Measurements from ENCODE around the gene CA12.

- TF ChIP-seq POLR2AphosphoS5 (IDR thresholded peaks at IDR 0.05; ENCODE audit: borderline replicate concordance, low read depth, low read length) (no peak), EZH2 (IDR thresholded peaks at IDR 0.05) (no peak)
Measured at GRCh38 chr15:63364399-63365272, 17.0 kb downstream of the CA12 start.
